PC-9 (cell line): ENCODE data around the gene HPCAL1.

Source experiments
- EZH2 ChIP-seq: fragments of 200-600 bp; sonication (generic); IDR thresholded peaks from 2 replicates; pipeline ENCODE4 v1.8.0; 2017; ENCODE audit warnings: antibody characterized with exemption, low read depth
- TF ChIP-seq, protein P1 (sequence below): fragments of 200-600 bp; sonication (generic); conservative IDR thresholded peaks from 2 replicates; pipeline ENCODE4 v1.6.1; 2017; ENCODE audit warnings: mixed run types, antibody characterized with exemption, mild to moderate bottlenecking, moderate library complexity

- TF ChIP-seq, protein P1, sequence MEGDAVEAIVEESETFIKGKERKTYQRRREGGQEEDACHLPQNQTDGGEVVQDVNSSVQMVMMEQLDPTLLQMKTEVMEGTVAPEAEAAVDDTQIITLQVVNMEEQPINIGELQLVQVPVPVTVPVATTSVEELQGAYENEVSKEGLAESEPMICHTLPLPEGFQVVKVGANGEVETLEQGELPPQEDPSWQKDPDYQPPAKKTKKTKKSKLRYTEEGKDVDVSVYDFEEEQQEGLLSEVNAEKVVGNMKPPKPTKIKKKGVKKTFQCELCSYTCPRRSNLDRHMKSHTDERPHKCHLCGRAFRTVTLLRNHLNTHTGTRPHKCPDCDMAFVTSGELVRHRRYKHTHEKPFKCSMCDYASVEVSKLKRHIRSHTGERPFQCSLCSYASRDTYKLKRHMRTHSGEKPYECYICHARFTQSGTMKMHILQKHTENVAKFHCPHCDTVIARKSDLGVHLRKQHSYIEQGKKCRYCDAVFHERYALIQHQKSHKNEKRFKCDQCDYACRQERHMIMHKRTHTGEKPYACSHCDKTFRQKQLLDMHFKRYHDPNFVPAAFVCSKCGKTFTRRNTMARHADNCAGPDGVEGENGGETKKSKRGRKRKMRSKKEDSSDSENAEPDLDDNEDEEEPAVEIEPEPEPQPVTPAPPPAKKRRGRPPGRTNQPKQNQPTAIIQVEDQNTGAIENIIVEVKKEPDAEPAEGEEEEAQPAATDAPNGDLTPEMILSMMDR, result no peak
- no peak for TF ChIP-seq EZH2
Measured at GRCh38 chr2:10427618-10427949, 124.9 kb downstream of the HPCAL1 start.
